Colonic mucosa (tissue), 4 donors: ENCODE measurements around the gene KLHL40. TPM values are rescaled to one million over a fixed set of nuclear protein-coding genes. Genes with fewer than 3 reads are reported as not detected.
"Not testable (repeated sequence)": the region's sequence is repeated elsewhere in the genome, so short reads cannot be mapped to it uniquely, and the experiment has no call there.

Experiments used
- DNase-seq: peaks from one replicate; pipeline ENCODE4 v3.0.0-alpha.2; 2020
- H3K27ac ChIP-seq: fragments of 200-600 bp; one replicate; pipeline ENCODE4 v1.8.0; 2021
- H3K27me3 ChIP-seq: fragments of 200-600 bp; one replicate; pipeline ENCODE4 v1.8.0; 2021
- H3K36me3 ChIP-seq: fragments of 200-600 bp; one replicate; pipeline ENCODE4 v1.8.0; 2021
- H3K4me1 ChIP-seq: fragments of 200-600 bp; one replicate; pipeline ENCODE4 v1.8.0; 2021; ENCODE audit warnings: mild to moderate bottlenecking
- H3K4me3 ChIP-seq: fragments of 200-600 bp; one replicate; pipeline ENCODE4 v1.8.0; 2021
- H3K9ac ChIP-seq, 2 donors: one replicate each; pipeline ENCODE4 v1.7.0; 2013; ENCODE audit warnings: control low read depth in 2 of 2, low read depth in 2 of 2, low read length in 2 of 2
- H3K9me3 ChIP-seq: fragments of 200-600 bp; one replicate; pipeline ENCODE4 v1.8.0; 2021
- intact Hi-C: fragments of 100-400 bp; cut with DNase I; formaldehyde crosslinking; loops from one replicate; pipeline ENCODE4 v1.14.1; 2022
- total RNA-seq, 2 donors: library from RNA; stranded (reverse); fragmentation: NEBNext Ultra II Directional in 1 of 2; extraction: Animal tissue kit (Norgen Biotek cat#: 25700) in 1 of 2; gene quantifications; one replicate each; pipeline ENCODE4 v1.2.1, GENCODE V29; 2021
- TF ChIP-seq, protein P1 (sequence below): fragments of 200-600 bp; IDR thresholded peaks from one replicate; pipeline ENCODE4 v1.8.0; 2022; ENCODE audit warnings: antibody characterized with exemption, mild to moderate bottlenecking
- donor health status: healthy.
- donor health status: DM: no; HTN: no; CAD: no.
- donor health status: DM: no; HTN: no; CAD: no.

KLHL40 gene
- total RNA-seq, 2 donors from 2014 or later = not detected

DNA sequence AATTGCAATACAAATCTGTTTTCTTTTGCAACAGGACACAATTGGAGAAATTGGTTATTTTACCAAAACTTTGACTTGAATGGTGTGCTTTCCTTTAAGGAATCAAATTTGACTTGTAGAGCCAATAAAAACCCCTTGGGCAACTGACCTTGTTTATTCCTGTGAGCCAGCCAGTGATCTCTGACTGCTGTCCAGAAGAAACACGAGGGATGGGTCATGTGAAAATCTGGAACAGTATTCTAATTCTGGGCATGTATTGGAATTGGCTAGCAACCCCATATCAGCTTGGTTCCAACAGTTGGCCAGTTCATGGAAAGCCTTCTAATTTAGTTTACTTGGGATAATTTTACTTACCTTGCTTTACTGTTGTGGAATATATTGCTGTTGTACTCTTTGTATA, 36.4 kb downstream of the KLHL40 start:
- Histone ChIP-seq H3K27me3 (no peaks in the 10 kb centered on the region), H3K27ac (no peak overlapping the region), H3K9ac (no peak overlapping the region), H3K4me1 (no peaks in the 10 kb centered on the region), H3K9me3 (no peaks in the 10 kb centered on the region), H3K36me3 (no peaks in the 10 kb centered on the region), H3K4me3 (no peak overlapping the region)
- DNase-seq = no peak
- TF ChIP-seq, protein P1, sequence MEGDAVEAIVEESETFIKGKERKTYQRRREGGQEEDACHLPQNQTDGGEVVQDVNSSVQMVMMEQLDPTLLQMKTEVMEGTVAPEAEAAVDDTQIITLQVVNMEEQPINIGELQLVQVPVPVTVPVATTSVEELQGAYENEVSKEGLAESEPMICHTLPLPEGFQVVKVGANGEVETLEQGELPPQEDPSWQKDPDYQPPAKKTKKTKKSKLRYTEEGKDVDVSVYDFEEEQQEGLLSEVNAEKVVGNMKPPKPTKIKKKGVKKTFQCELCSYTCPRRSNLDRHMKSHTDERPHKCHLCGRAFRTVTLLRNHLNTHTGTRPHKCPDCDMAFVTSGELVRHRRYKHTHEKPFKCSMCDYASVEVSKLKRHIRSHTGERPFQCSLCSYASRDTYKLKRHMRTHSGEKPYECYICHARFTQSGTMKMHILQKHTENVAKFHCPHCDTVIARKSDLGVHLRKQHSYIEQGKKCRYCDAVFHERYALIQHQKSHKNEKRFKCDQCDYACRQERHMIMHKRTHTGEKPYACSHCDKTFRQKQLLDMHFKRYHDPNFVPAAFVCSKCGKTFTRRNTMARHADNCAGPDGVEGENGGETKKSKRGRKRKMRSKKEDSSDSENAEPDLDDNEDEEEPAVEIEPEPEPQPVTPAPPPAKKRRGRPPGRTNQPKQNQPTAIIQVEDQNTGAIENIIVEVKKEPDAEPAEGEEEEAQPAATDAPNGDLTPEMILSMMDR = no peak
- intact Hi-C loops = no loop called here

DNA sequence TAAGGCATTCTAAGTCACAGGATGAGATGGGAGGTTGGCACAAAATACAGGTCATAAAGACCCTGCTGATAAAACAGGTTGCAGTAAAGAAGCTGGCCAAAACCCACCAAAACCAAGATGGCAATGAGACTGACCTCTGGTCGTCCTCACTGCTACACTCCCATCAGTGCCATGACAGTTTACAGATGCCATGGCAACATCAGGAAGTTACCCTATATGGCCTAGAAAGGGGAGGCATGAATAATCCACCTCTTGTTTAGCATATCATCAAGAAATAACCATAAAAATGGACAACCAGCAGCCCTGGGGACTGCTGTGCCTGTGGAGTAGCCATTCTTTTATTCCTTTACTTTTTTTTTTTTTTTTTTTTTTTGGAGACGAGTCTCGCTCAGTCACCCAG, 37.1 kb downstream of the KLHL40 start:
- H3K4me1 ChIP-seq, H3K27me3 ChIP-seq, DNase-seq, intact Hi-C loops, H3K9me3 ChIP-seq, H3K4me3 ChIP-seq, H3K36me3 ChIP-seq, H3K27ac ChIP-seq, H3K9ac ChIP-seq: not testable (repeated sequence)

DNA sequence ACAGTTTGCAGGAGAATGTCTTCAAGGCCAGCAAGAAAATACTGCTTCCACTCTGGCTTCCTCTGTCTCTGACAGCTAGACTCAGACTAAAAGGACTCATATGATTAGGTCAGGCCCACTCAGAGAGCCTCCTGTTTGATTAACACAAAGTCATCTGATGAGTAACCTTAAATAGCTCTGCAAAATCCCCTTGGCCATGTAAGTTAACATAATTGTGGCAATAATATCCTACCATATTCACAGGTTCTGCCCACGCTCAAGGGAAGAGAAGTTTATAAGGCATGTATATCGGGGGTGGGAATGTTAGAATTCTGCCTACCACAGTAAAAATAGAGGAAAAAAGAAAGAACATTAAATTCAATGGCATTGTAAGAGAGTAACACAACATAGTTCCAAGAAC, 37.9 kb downstream of the KLHL40 start:
- Histone ChIP-seq H3K4me1 (no peaks in the 10 kb centered on the region), H3K36me3 (no peaks in the 10 kb centered on the region), H3K9ac (no peak overlapping the region), H3K27ac (no peak overlapping the region), H3K27me3 (no peaks in the 10 kb centered on the region), H3K4me3 (no peak overlapping the region), H3K9me3 (no peaks in the 10 kb centered on the region)
- no peak for DNase-seq
- intact Hi-C loops = no loop called here
- TF ChIP-seq, protein P1 = no peak

DNA sequence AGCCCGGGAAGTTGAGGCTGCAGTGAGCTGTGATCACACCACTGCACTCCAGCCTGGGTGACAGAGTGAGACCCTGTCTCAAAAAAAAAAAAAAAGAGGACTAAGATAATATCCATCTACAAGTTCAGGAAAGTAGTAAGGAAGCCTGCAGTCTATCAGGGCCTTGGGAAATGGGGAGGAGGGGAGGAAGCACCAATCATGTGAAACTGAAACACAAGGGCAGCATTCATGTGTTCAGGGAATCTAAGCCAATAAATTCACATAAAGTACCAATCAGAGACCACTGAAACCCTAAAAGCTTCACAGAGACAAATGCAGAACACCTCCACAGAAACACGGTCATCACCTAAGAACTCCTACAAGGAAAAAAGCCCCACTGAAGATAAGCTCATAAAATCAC, 40.1 kb downstream of the KLHL40 start:
- H3K27ac ChIP-seq = no peak overlapping the region
- H3K9me3 ChIP-seq = no peaks in the 10 kb centered on the region
- H3K27me3 ChIP-seq = no peaks in the 10 kb centered on the region
- H3K9ac ChIP-seq = no peak overlapping the region
- H3K4me3 ChIP-seq = no peak overlapping the region
- TF ChIP-seq, protein P1 = no peak
- H3K4me1 ChIP-seq = no peaks in the 10 kb centered on the region
- H3K36me3 ChIP-seq = no peaks in the 10 kb centered on the region
- no peak for DNase-seq
- intact Hi-C loops = no loop called here

DNA sequence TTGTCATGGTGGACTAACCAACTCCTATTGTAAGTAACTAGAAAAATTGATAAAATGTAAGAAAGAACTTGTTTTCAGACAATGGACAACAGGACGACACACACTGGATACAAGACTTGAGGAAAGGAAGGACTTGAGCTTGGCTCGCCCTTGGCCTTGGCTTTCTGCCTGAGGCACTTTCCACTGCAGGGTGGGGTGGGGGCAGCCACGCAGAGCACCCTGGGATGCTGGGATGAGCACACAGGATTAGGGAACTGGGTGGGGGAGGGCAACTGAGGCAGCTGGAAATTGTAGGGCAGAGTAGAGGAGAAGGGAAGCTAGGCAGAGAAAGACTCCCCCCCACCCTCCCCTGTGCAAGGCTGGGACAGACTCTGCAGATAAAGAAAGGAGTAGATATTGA, 42.7 kb downstream of the KLHL40 start:
- Histone ChIP-seq H3K9me3 (no peaks in the 10 kb centered on the region), H3K4me3 (no peak overlapping the region), H3K9ac (no peak overlapping the region), H3K27me3 (no peaks in the 10 kb centered on the region), H3K27ac (no peak overlapping the region), H3K36me3 (no peaks in the 10 kb centered on the region), H3K4me1 (no peaks in the 10 kb centered on the region)
- intact Hi-C loops = no loop called here
- DNase-seq = peak; percentile 42
- TF ChIP-seq, protein P1 = no peak

DNA sequence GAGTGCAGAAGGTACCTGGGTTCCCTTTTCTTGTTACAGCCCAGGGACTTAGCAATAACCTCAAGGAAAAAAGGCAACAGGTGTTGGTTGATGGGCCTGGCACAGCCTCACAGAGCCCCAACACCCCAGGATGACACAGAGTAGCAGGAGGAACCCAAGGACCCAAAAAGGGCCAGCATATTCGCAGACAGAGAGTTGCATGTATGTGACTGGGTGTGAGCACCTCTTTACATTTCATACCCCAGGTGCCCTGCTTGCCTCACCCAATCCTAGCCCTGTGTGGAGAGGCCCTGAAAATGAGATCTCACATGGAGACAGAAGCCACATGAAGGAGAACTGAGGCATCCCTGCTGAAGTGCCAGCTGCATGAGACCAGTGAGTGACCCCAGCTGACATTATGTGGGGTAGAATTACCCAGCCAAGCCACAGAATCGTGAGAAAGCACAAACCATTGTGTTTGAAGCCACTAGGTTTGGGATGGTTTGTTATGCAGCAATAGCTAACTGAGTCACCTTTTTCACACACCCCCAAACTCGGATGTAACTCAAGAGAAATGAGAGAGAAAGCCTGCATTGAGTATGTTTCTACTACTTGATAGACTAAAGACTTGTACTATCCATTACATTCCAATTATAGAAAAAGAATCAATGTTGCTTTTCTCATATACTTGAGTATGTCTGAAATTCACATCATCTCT, 43.5 kb downstream of the KLHL40 start:
- no peak for DNase-seq
- TF ChIP-seq, protein P1 = no peak
- no peaks in the 10 kb centered on the region for H3K27me3 ChIP-seq
- H3K27ac ChIP-seq = no peak overlapping the region
- H3K4me3 ChIP-seq = no peak overlapping the region
- no peaks in the 10 kb centered on the region for H3K4me1 ChIP-seq
- no peaks in the 10 kb centered on the region for H3K9me3 ChIP-seq
- intact Hi-C loops = no loop called here
- no peaks in the 10 kb centered on the region for H3K36me3 ChIP-seq
- no peak overlapping the region for H3K9ac ChIP-seq
